ENCODE measurements around the gene CDH23. TPM values are rescaled to one million over a fixed set of nuclear protein-coding genes. Genes with fewer than 3 reads are reported as not detected.
"Not testable (repeated sequence)": the region's sequence is repeated elsewhere in the genome, so short reads cannot be mapped to it uniquely, and the experiment has no call there.

The CDH23 gene
- total RNA-seq, 1 experiment from 2014 or later, result 0.02 TPM

DNA sequence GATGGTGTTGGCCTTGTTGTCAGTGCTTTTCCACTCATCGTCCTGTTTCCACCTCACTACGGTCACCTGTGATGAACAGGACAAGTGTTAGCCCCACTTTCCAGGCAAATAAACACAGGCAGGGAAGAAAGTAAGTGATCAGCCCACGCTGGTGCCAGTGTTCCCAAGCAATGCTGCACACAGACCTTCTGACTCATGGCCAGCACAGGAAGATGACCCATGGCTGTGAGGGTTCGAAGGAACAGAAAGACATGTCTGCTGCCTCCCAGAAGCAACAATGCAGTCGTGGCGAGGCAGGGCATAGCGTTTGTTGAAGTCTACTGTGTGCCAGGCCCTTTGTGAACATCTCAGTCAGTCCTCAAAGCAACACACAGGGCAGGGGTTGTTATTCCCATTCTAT, 41.9 kb upstream of the CDH23 start:
- no peak for DNase-seq (ENCODE audit: unreplicated experiment)
- Mint-ChIP-seq H3K36me3 (ENCODE audit: insufficient read depth, unreplicated experiment) (no peaks in the 10 kb centered on the region), H3K27me3 (ENCODE audit: insufficient read depth, unreplicated experiment) (no peaks in the 10 kb centered on the region), H3K9me3 (ENCODE audit: unreplicated experiment) (no peaks in the 10 kb centered on the region), H3K27ac (ENCODE audit: low read depth, unreplicated experiment) (no peak overlapping the region), H3K4me3 (ENCODE audit: unreplicated experiment) (no peak overlapping the region), H3K4me1 (ENCODE audit: insufficient read depth, unreplicated experiment) (peaks cover 2% of the 10 kb centered on the region)
- POLR2A ChIA-PET, result no interaction called here
- intact Hi-C loops (cut with micrococcal nuclease), result no loop called here
- BruUV-seq (replicated peaks), result no TSS peak
- no peak for TF ChIP-seq CTCF (IDR thresholded peaks at IDR 0.05; ENCODE audit: unreplicated experiment)
- CTCF ChIA-PET, result no interaction called here

DNA sequence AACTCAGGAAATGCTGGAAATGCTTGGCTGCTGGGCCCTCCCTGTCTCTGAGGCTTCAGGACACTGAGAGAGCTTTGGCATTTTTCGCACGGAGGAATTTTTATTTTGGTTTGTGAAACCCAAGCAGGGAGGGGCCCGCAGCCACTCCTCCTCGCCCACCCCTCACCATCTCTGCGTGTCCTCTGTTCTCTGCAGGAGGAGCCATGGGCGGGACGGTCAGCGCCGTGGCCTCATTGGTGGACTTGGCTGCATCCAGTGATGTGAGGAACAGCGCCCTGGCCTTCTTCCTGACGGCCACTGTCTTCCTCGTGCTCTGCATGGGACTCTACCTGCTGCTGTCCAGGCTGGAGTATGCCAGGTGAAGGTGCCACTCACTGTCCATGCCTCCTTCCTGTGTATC, 40.8 kb upstream of the CDH23 start:
- DNase-seq (ENCODE audit: unreplicated experiment), result no peak
- H3K4me3 Mint-ChIP-seq (ENCODE audit: unreplicated experiment), result no peak overlapping the region
- intact Hi-C loops (cut with micrococcal nuclease), result no loop called here
- no peaks in the 10 kb centered on the region for H3K36me3 Mint-ChIP-seq (ENCODE audit: insufficient read depth, unreplicated experiment)
- POLR2A ChIA-PET, result no interaction called here
- BruUV-seq (replicated peaks), result no TSS peak
- no peaks in the 10 kb centered on the region for H3K9me3 Mint-ChIP-seq (ENCODE audit: unreplicated experiment)
- CTCF ChIA-PET, result no interaction called here
- no peak for TF ChIP-seq CTCF (IDR thresholded peaks at IDR 0.05; ENCODE audit: unreplicated experiment)
- H3K4me1 Mint-ChIP-seq (ENCODE audit: insufficient read depth, unreplicated experiment), result no peaks in the 10 kb centered on the region
- H3K27me3 Mint-ChIP-seq (ENCODE audit: insufficient read depth, unreplicated experiment), result no peaks in the 10 kb centered on the region
- H3K27ac Mint-ChIP-seq (ENCODE audit: low read depth, unreplicated experiment), result no peak overlapping the region

GRCh38 chr10:71357792-71358265, 38.9 kb upstream of the CDH23 start:
- no peak overlapping the region for H3K4me3 Mint-ChIP-seq (ENCODE audit: unreplicated experiment)
- no peaks in the 10 kb centered on the region for H3K9me3 Mint-ChIP-seq (ENCODE audit: unreplicated experiment)
- BruUV-seq (replicated peaks), result no TSS peak
- CTCF ChIA-PET, result interaction anchor here (1.3 kb wide), 1 partner anchor 14 kb away, joined by 3 read pairs; no protein-coding TSS in a partner anchor
- POLR2A ChIA-PET, result interaction anchor here (0.7 to 2.9 kb wide), 2 partner anchors 8 to 19 kb away, joined by 3 to 17 read pairs; no protein-coding TSS in a partner anchor
- TF ChIP-seq CTCF (IDR thresholded peaks at IDR 0.05; ENCODE audit: unreplicated experiment), result no peak
- no peak for DNase-seq (ENCODE audit: unreplicated experiment)
- no peaks in the 10 kb centered on the region for H3K4me1 Mint-ChIP-seq (ENCODE audit: insufficient read depth, unreplicated experiment)
- H3K27ac Mint-ChIP-seq (ENCODE audit: low read depth, unreplicated experiment), result no peak overlapping the region
- no peaks in the 10 kb centered on the region for H3K27me3 Mint-ChIP-seq (ENCODE audit: insufficient read depth, unreplicated experiment)
- H3K36me3 Mint-ChIP-seq (ENCODE audit: insufficient read depth, unreplicated experiment), result no peaks in the 10 kb centered on the region
- intact Hi-C loops (cut with micrococcal nuclease), result no loop called here

GRCh38 chr10:71358277-71358676, 38.4 kb upstream of the CDH23 start:
- no peak overlapping the region for H3K27ac Mint-ChIP-seq (ENCODE audit: low read depth, unreplicated experiment)
- POLR2A ChIA-PET, result interaction anchor here (0.7 to 2.9 kb wide), 2 partner anchors 9 to 20 kb away, joined by 3 to 17 read pairs; no protein-coding TSS in a partner anchor
- no peaks in the 10 kb centered on the region for H3K27me3 Mint-ChIP-seq (ENCODE audit: insufficient read depth, unreplicated experiment)

GRCh38 chr10:71358906-71359305, 37.8 kb upstream of the CDH23 start:
- DNase-seq (ENCODE audit: unreplicated experiment); H3K9me3 Mint-ChIP-seq (ENCODE audit: unreplicated experiment); BruUV-seq (replicated peaks); H3K4me1 Mint-ChIP-seq (ENCODE audit: insufficient read depth, unreplicated experiment); H3K27me3 Mint-ChIP-seq (ENCODE audit: insufficient read depth, unreplicated experiment); H3K36me3 Mint-ChIP-seq (ENCODE audit: insufficient read depth, unreplicated experiment); intact Hi-C loops (cut with micrococcal nuclease); H3K4me3 Mint-ChIP-seq (ENCODE audit: unreplicated experiment): not testable (repeated sequence)
- ChIA-PET CTCF (interaction anchor here (1.2 to 1.7 kb wide), 3 partner anchors 13 to 30 kb away, joined by 3 to 4 read pairs (median 3); no protein-coding TSS in a partner anchor), POLR2A (interaction anchor here (2.9 kb wide), 1 partner anchor 10 kb away, joined by 17 read pairs; no protein-coding TSS in a partner anchor)
- peak overlapping the region; percentile 19 for H3K27ac Mint-ChIP-seq (ENCODE audit: low read depth, unreplicated experiment)

More at GRCh38 chr10:71358277-71358676, 38.4 kb upstream of the CDH23 start:
- H3K9me3 Mint-ChIP-seq (ENCODE audit: unreplicated experiment), result no peaks in the 10 kb centered on the region
- no TSS peak for BruUV-seq (replicated peaks)
- CTCF ChIA-PET, result interaction anchor here (1.2 to 1.7 kb wide), 3 partner anchors 14 to 30 kb away, joined by 3 to 4 read pairs (median 3); no protein-coding TSS in a partner anchor
- intact Hi-C loops (cut with micrococcal nuclease), result no loop called here
- H3K4me3 Mint-ChIP-seq (ENCODE audit: unreplicated experiment), result no peak overlapping the region
- no peaks in the 10 kb centered on the region for H3K4me1 Mint-ChIP-seq (ENCODE audit: insufficient read depth, unreplicated experiment)
- H3K36me3 Mint-ChIP-seq (ENCODE audit: insufficient read depth, unreplicated experiment), result no peaks in the 10 kb centered on the region
- TF ChIP-seq CTCF (IDR thresholded peaks at IDR 0.05; ENCODE audit: unreplicated experiment), result no peak
- no peak for DNase-seq (ENCODE audit: unreplicated experiment)
